Astrocyte (in vitro differentiated cells and primary cell): Measurements from ENCODE around the gene LPAR3. TPM values are rescaled to one million over a fixed set of nuclear protein-coding genes. Genes with fewer than 3 reads are reported as not detected.

Experiments used
- DNase-seq: peaks from one replicate; pipeline ENCODE4 v3.0.0-alpha.2; 2010; ENCODE audit warnings: low read depth
- FAIRE-seq: peaks from 2 replicates; lab custom pipeline; 2011; peaks lifted over from hg19 to GRCh38; lab: Jason Lieb, UNC
- H2AFZ ChIP-seq: 2 replicates; pipeline ENCODE4 v1.6.0; 2012; ENCODE audit warnings: low read depth, low read length, inconsistent platforms
- H3K27ac ChIP-seq: 2 replicates; pipeline ENCODE4 v1.5.1; 2011; ENCODE audit warnings: low read depth, low read length, inconsistent platforms
- H3K27me3 ChIP-seq: 2 replicates; pipeline ENCODE4 v1.6.0; 2011; ENCODE audit warnings: low read length, inconsistent platforms; ENCODE audit not compliant: insufficient read depth
- H3K36me3 ChIP-seq: 2 replicates; pipeline ENCODE4 v1.5.1; 2011; ENCODE audit warnings: low read length, inconsistent platforms; ENCODE audit not compliant: insufficient read depth
- H3K4me1 ChIP-seq: 2 replicates; pipeline ENCODE4 v1.5.1; 2011; ENCODE audit warnings: low read length, inconsistent platforms; ENCODE audit not compliant: insufficient read depth
- H3K4me2 ChIP-seq: 2 replicates; pipeline ENCODE4 v1.6.0; 2012; ENCODE audit warnings: low read length, inconsistent platforms
- H3K4me3 ChIP-seq: 2 replicates; pipeline ENCODE4 v1.5.1; 2011; ENCODE audit warnings: low read depth, mild to moderate bottlenecking, low read length, inconsistent platforms; ENCODE audit not compliant: insufficient read depth
- H3K79me2 ChIP-seq: 2 replicates; pipeline ENCODE4 v1.6.0; 2012; ENCODE audit warnings: mild to moderate bottlenecking, low read length, inconsistent platforms; ENCODE audit not compliant: insufficient read depth
- H3K9ac ChIP-seq: 2 replicates; pipeline ENCODE4 v1.6.0; 2012; ENCODE audit warnings: mild to moderate bottlenecking, low read length, inconsistent platforms
- H3K9me3 ChIP-seq: 2 replicates; pipeline ENCODE4 v1.5.1; 2012; ENCODE audit warnings: low read depth, mild to moderate bottlenecking, low read length, inconsistent platforms; ENCODE audit not compliant: insufficient read depth
- H4K20me1 ChIP-seq: 2 replicates; pipeline ENCODE4 v1.6.0; 2012; ENCODE audit warnings: low read length, inconsistent platforms; ENCODE audit not compliant: insufficient read depth
- H3K27ac Mint-ChIP-seq: one replicate; pipeline ENCODE4 v1.8.0; 2021; ENCODE audit warnings: mild to moderate bottlenecking, mixed read lengths; ENCODE audit not compliant: unreplicated experiment
- H3K27me3 Mint-ChIP-seq: one replicate; pipeline ENCODE4 v1.8.0; 2021; ENCODE audit warnings: low read depth, mixed read lengths; ENCODE audit not compliant: unreplicated experiment
- H3K36me3 Mint-ChIP-seq: one replicate; pipeline ENCODE4 v1.8.0; 2021; ENCODE audit warnings: low read depth, mixed read lengths; ENCODE audit not compliant: unreplicated experiment
- H3K4me1 Mint-ChIP-seq: one replicate; pipeline ENCODE4 v1.8.0; 2021; ENCODE audit warnings: low read depth, mixed read lengths; ENCODE audit not compliant: unreplicated experiment
- H3K4me3 Mint-ChIP-seq: one replicate; pipeline ENCODE4 v1.8.0; 2021; ENCODE audit warnings: mild to moderate bottlenecking, moderate library complexity, mixed read lengths; ENCODE audit not compliant: unreplicated experiment
- H3K9me3 Mint-ChIP-seq: one replicate; pipeline ENCODE4 v1.8.0; 2021; ENCODE audit warnings: mild to moderate bottlenecking, mixed read lengths; ENCODE audit not compliant: unreplicated experiment
- CTCF ChIP-seq: IDR thresholded peaks from 2 replicates; pipeline ENCODE4 v1.5.1; 2011; ENCODE audit warnings: low read depth, mild to moderate bottlenecking, inconsistent platforms, low read length, moderate library complexity; ENCODE audit not compliant: insufficient read depth
- EZH2 ChIP-seq: IDR thresholded peaks from 2 replicates; pipeline ENCODE4 v1.6.1; 2012; ENCODE audit warnings: mild to moderate bottlenecking, low read length, inconsistent platforms; ENCODE audit not compliant: insufficient read depth
- total RNA-seq: library from RNA; stranded (reverse); gene quantifications from 2 replicates; pipeline ENCODE4 v1.2.1, GENCODE V29; 2021

The LPAR3 gene
- total RNA-seq, 1 donor from 2014 or later = 0.70 TPM

- Mint-ChIP-seq H3K9me3 (peaks cover 2% of the 10 kb centered on the region), H3K27ac (no peak overlapping the region), H3K27me3 (peaks cover 42% of the 10 kb centered on the region), H3K36me3 (peaks cover 5% of the 10 kb centered on the region), H3K4me1 (peaks cover 3% of the 10 kb centered on the region), H3K4me3 (no peak overlapping the region)
- no peak overlapping the region for H3K4me3 ChIP-seq
- H3K27ac ChIP-seq = no peak overlapping the region
- H3K9ac ChIP-seq = no peak overlapping the region
- FAIRE-seq (no peak), DNase-seq (no peak)
- TF ChIP-seq CTCF (no peak), EZH2 (no peak)
- H4K20me1 ChIP-seq = no peaks in the 10 kb centered on the region
- no peaks in the 10 kb centered on the region for H3K36me3 ChIP-seq
- no peak overlapping the region for H3K4me2 ChIP-seq
- H3K79me2 ChIP-seq = no peaks in the 10 kb centered on the region
- H3K9me3 ChIP-seq = no peaks in the 10 kb centered on the region
- H2AFZ ChIP-seq = no peak overlapping the region
- peaks cover 6% of the 10 kb centered on the region for H3K4me1 ChIP-seq
- H3K27me3 ChIP-seq = peaks cover 41% of the 10 kb centered on the region
Observed at GRCh38 chr1:84896279-84896678, 3.3 kb upstream of the LPAR3 start.

GRCh38 chr1:84890566-84890965 is 2.4 kb downstream of the LPAR3 start:
- FAIRE-seq (no peak), DNase-seq (no peak)
- peaks cover 6% of the 10 kb centered on the region for H3K4me1 ChIP-seq
- H3K9me3 ChIP-seq = no peaks in the 10 kb centered on the region
- H3K27me3 ChIP-seq = peaks cover 34% of the 10 kb centered on the region
- H3K4me2 ChIP-seq = no peak overlapping the region
- H3K27ac Mint-ChIP-seq = no peak overlapping the region
- TF ChIP-seq CTCF = no peak
- TF ChIP-seq EZH2 = no peak
- no peak overlapping the region for H2AFZ ChIP-seq
- no peaks in the 10 kb centered on the region for H4K20me1 ChIP-seq
- H3K4me3 ChIP-seq = no peak overlapping the region
- no peak overlapping the region for H3K27ac ChIP-seq
- no peaks in the 10 kb centered on the region for H3K79me2 ChIP-seq
- H3K36me3 ChIP-seq = no peaks in the 10 kb centered on the region
- H3K9ac ChIP-seq = no peak overlapping the region
- H3K4me1 Mint-ChIP-seq = peaks cover 3% of the 10 kb centered on the region
- peaks cover 46% of the 10 kb centered on the region for H3K27me3 Mint-ChIP-seq
- peaks cover 2% of the 10 kb centered on the region for H3K9me3 Mint-ChIP-seq
- H3K36me3 Mint-ChIP-seq = peaks cover 5% of the 10 kb centered on the region
- H3K4me3 Mint-ChIP-seq = no peak overlapping the region

- Histone ChIP-seq H4K20me1 (no peaks in the 10 kb centered on the region), H3K36me3 (no peaks in the 10 kb centered on the region), H3K4me2 (no peak overlapping the region), H3K27me3 (peaks cover 24% of the 10 kb centered on the region), H3K9me3 (no peaks in the 10 kb centered on the region), H3K27ac (no peak overlapping the region), H3K4me1 (peaks cover 6% of the 10 kb centered on the region), H3K4me3 (no peak overlapping the region), H3K9ac (no peak overlapping the region), H2AFZ (no peak overlapping the region), H3K79me2 (no peaks in the 10 kb centered on the region)
- H3K4me3 Mint-ChIP-seq = no peak overlapping the region
- peaks cover 4% of the 10 kb centered on the region for H3K36me3 Mint-ChIP-seq
- DNase-seq (no peak), FAIRE-seq (no peak)
- peaks cover 8% of the 10 kb centered on the region for H3K4me1 Mint-ChIP-seq
- TF ChIP-seq EZH2 (no peak), CTCF (no peak)
- H3K9me3 Mint-ChIP-seq = no peaks in the 10 kb centered on the region
- peaks cover 35% of the 10 kb centered on the region for H3K27me3 Mint-ChIP-seq
- H3K27ac Mint-ChIP-seq = no peak overlapping the region
Observed at GRCh38 chr1:84889437-84889836, 3.6 kb downstream of the LPAR3 start.
